Suppressor macrophage treated with lipopolysaccharide for 1 hour (primary cell): ENCODE measurements around the gene PRSS21.

Source experiments
- DNase-seq, 3 donors: peaks; one replicate each; pipeline ENCODE4 v3.0.0-alpha.2; 2020 to 2022

The PRSS21 gene

GRCh38 chr16:2846511-2847310 is 29.7 kb downstream of the PRSS21 start:
- DNase-seq: peak in 2 of 3 donors; percentile 34 to 44

GRCh38 chr16:2848933-2849725 is 32.1 kb downstream of the PRSS21 start:
- DNase-seq: peak; percentile 49 to 57 (median 52)

- DNase-seq: no peak
These were observed 35.1 kb downstream of the PRSS21 start for GRCh38 chr16:2852003-2852730.

GRCh38 chr16:2852731-2853507 is 35.9 kb downstream of the PRSS21 start:
- no peak for DNase-seq

- DNase-seq: no peak
These were observed 36.6 kb downstream of the PRSS21 start for GRCh38 chr16:2853531-2854073.

- peak; percentile 41 to 52 (median 46) for DNase-seq
These were observed 37.8 kb downstream of the PRSS21 start for GRCh38 chr16:2854700-2855309.

- DNase-seq: no peak
These were observed 38.5 kb downstream of the PRSS21 start for GRCh38 chr16:2855536-2855935.

GRCh38 chr16:2856061-2856670 is 39.1 kb downstream of the PRSS21 start:
- peak; percentile 35 to 71 (median 35) for DNase-seq

- DNase-seq: no peak
These were observed 39.8 kb downstream of the PRSS21 start for GRCh38 chr16:2856686-2857450.

- DNase-seq: peak in 2 of 3 donors; percentile 42 to 45
These were observed 40.6 kb downstream of the PRSS21 start, which contains the start of gene PRSS22 for GRCh38 chr16:2857451-2858244. Gene PRSS22, minus strand, starts transcription at chr16:2858170. Its CDS starts 66 bp downstream, at chr16:2858104.

GRCh38 chr16:2858245-2859025 is 41.4 kb downstream of the PRSS21 start:
- no peak for DNase-seq

GRCh38 chr16:2859686-2860265 is 42.7 kb downstream of the PRSS21 start:
- DNase-seq: no peak

GRCh38 chr16:2860826-2861567 is 44.0 kb downstream of the PRSS21 start:
- peak; percentile 40 to 78 (median 60) for DNase-seq

GRCh38 chr16:2865651-2866050 is 48.6 kb downstream of the PRSS21 start:
- no peak for DNase-seq

- DNase-seq: no peak
These were observed 49.4 kb downstream of the PRSS21 start for GRCh38 chr16:2866431-2866830.

GRCh38 chr16:2867661-2867986 is 50.6 kb downstream of the PRSS21 start:
- DNase-seq: no peak

- peak; percentile 96 to 97 (median 97) for DNase-seq
These were observed 51.2 kb downstream of the PRSS21 start for GRCh38 chr16:2867987-2868789.
